Coronary artery (tissue), 2 donors: ENCODE data around the gene RNF40.

ENCODE experiments used
- DNase-seq: peaks from one replicate; pipeline ENCODE4 v3.0.0-alpha.2; 2017; ENCODE audit warnings: low spot score
- H3K27ac ChIP-seq, 2 donors: fragments of 200-600 bp; sonication (generic); one replicate each; pipeline ENCODE4 v1.5.1; 2016 to 2019
- H3K4me3 ChIP-seq: fragments of 200-600 bp; sonication (generic); 2 replicates; pipeline ENCODE4 v1.5.1; 2016; ENCODE audit warnings: mild to moderate bottlenecking, moderate library complexity
- CTCF ChIP-seq: fragments of 200-600 bp; sonication (generic); IDR thresholded peaks from one replicate; pipeline ENCODE4 v1.5.1; 2019; ENCODE audit warnings: antibody characterized with exemption

Gene RNF40

GRCh38 chr16:30821891-30822290, 59.8 kb downstream of the RNF40 start:
- no peak overlapping the region for H3K4me3 ChIP-seq
- TF ChIP-seq CTCF, result no peak
- DNase-seq, result no peak
- no peak overlapping the region for H3K27ac ChIP-seq
